Fibroblast of lung (primary cell): ENCODE results near the gene MYEF2. TPM values are rescaled to one million over a fixed set of nuclear protein-coding genes. Genes with fewer than 3 reads are reported as not detected.
A peak's percentile ranks its signal among the peaks of the same experiment; 100 is the strongest.

Source experiments
- DNase-seq, 2 donors: peaks; one replicate each; pipeline versions ENCODE4 v3.0.0 to v3.0.0-alpha.2; 2010; ENCODE audit warnings: low read depth in 2 of 2
- H2AFZ ChIP-seq: 2 replicates; pipeline ENCODE4 v1.5.1; 2012; ENCODE audit warnings: low read length, control low read depth, inconsistent platforms
- H3K27ac ChIP-seq: 2 replicates; pipeline ENCODE4 v1.5.1; 2011; ENCODE audit warnings: low read length, control low read depth; ENCODE audit not compliant: insufficient read depth
- H3K27me3 ChIP-seq: 2 replicates; pipeline ENCODE4 v1.5.1; 2011; ENCODE audit warnings: mild to moderate bottlenecking, low read length; ENCODE audit not compliant: control insufficient read depth, insufficient read depth
- H3K36me3 ChIP-seq: 2 replicates; pipeline ENCODE4 v1.5.1; 2011; ENCODE audit warnings: low read length; ENCODE audit not compliant: control insufficient read depth, insufficient read depth
- H3K4me1 ChIP-seq: 2 replicates; pipeline ENCODE4 v1.5.1; 2011; ENCODE audit warnings: low read length; ENCODE audit not compliant: control insufficient read depth, insufficient read depth; ENCODE audit errors: extremely low read depth
- H3K4me2 ChIP-seq: 2 replicates; pipeline ENCODE4 v1.5.1; 2011; ENCODE audit warnings: low read length, control low read depth; ENCODE audit not compliant: insufficient read depth; ENCODE audit errors: extremely low read depth
- H3K4me3 ChIP-seq, 4 experiments: fragments of 200-600 bp in 1 of 4; sonication (generic) in 1 of 4; replicated peaks in 1 of 4; 2 replicates each; pipeline ENCODE4 v1.5.1; 2011 to 2016; ENCODE audit warnings: low read length in 4 of 4, low read depth in 3 of 4, mild to moderate bottlenecking in 3 of 4, control low read depth in 2 of 4, inconsistent platforms in 1 of 4, mixed read lengths in 1 of 4; ENCODE audit not compliant: insufficient read depth in 1 of 4; ENCODE audit errors: control extremely low read depth in 1 of 4
- H3K79me2 ChIP-seq: 2 replicates; pipeline ENCODE4 v1.5.1; 2012; ENCODE audit warnings: mild to moderate bottlenecking, low read length, inconsistent platforms; ENCODE audit not compliant: control insufficient read depth, insufficient read depth
- H3K9ac ChIP-seq: 2 replicates; pipeline ENCODE4 v1.5.1; 2011; ENCODE audit warnings: mild to moderate bottlenecking, low read length, control low read depth; ENCODE audit not compliant: insufficient read depth
- H3K9me3 ChIP-seq: 2 replicates; pipeline ENCODE4 v1.5.1; 2012; ENCODE audit warnings: low read depth, low read length; ENCODE audit not compliant: control insufficient read depth, insufficient read depth
- H4K20me1 ChIP-seq: 2 replicates; pipeline ENCODE4 v1.5.1; 2011; ENCODE audit warnings: low read length; ENCODE audit not compliant: control insufficient read depth, insufficient read depth; ENCODE audit errors: extremely low read depth
- EZH2 ChIP-seq: IDR thresholded peaks from 2 replicates; pipeline ENCODE4 v1.5.1; 2012; ENCODE audit warnings: low read length, control low read depth, mild to moderate bottlenecking; ENCODE audit errors: missing control alignments
- polyA plus RNA-seq, 2 donors: library from polyadenylated mRNA; depleted of rRNA in 1 of 2; stranded (reverse) in 1 of 2; unstranded in 1 of 2; fragments of >200 nt; gene quantifications; 2 replicates each; pipeline ENCODE4 v1.2.1, GENCODE V29; 2011 to 2012; ENCODE audit warnings: missing spikeins in 1 of 2
- total RNA-seq: library from RNA; depleted of rRNA; stranded (reverse); fragments of >200 nt; gene quantifications from 2 replicates; pipeline ENCODE4 v1.2.1, GENCODE V29; 2014
- TF ChIP-seq, protein P1 (sequence below), 2 donors: IDR thresholded peaks in 1 of 2; conservative IDR thresholded peaks in 1 of 2; 1 replicate in 1 of 2; 2 replicates in 1 of 2; pipeline ENCODE4 v1.5.1; 2011 to 2012; ENCODE audit warnings: low read length in 2 of 2, control low read depth in 1 of 2, inconsistent platforms in 1 of 2, low read depth in 1 of 2, mild to moderate bottlenecking in 1 of 2

Gene MYEF2
- total and polyA plus RNA-seq, 2 donors (not counting 1 experiment from before 2014, with no cell fraction given) = 5.3 to 13.5 TPM

DNA sequence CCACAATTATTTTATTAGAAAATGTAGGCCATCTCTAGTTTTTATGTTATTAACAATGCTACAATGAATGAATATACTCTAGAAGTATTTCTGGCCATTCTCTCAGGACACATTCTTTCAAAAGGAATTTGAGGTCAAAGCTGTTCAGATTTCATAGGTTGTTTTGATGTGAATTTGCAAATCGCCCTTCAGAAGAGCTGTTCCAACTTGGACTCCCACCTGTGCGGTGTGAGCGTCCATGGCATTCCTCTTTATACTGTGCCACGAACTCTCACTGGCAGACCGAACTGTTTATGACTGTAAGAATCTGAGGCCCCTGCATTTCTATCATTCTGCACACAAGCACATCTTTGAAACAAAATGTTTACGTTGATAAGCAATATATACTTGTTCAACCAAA lies 75.9 kb downstream of the MYEF2 start:
- Histone ChIP-seq H3K9ac (no peak overlapping the region), H2AFZ (no peak overlapping the region), H3K4me1 (no peaks in the 10 kb centered on the region), H4K20me1 (no peaks in the 10 kb centered on the region), H3K4me2 (no peak overlapping the region), H3K79me2 (no peaks in the 10 kb centered on the region), H3K36me3 (no peaks in the 10 kb centered on the region), H3K27me3 (peaks cover 2% of the 10 kb centered on the region), H3K9me3 (no peaks in the 10 kb centered on the region), H3K4me3 (no peak overlapping the region), H3K27ac (no peak overlapping the region)
- TF ChIP-seq EZH2 = no peak
- TF ChIP-seq, protein P1, sequence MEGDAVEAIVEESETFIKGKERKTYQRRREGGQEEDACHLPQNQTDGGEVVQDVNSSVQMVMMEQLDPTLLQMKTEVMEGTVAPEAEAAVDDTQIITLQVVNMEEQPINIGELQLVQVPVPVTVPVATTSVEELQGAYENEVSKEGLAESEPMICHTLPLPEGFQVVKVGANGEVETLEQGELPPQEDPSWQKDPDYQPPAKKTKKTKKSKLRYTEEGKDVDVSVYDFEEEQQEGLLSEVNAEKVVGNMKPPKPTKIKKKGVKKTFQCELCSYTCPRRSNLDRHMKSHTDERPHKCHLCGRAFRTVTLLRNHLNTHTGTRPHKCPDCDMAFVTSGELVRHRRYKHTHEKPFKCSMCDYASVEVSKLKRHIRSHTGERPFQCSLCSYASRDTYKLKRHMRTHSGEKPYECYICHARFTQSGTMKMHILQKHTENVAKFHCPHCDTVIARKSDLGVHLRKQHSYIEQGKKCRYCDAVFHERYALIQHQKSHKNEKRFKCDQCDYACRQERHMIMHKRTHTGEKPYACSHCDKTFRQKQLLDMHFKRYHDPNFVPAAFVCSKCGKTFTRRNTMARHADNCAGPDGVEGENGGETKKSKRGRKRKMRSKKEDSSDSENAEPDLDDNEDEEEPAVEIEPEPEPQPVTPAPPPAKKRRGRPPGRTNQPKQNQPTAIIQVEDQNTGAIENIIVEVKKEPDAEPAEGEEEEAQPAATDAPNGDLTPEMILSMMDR (conservative IDR thresholded peaks at IDR 0.05 in 1 of 2, IDR thresholded peaks at IDR 0.05 in 1 of 2; ENCODE audit: low read depth in 1 of 2, low read length in 2 of 2) = no peak
- DNase-seq = peak in 1 of 2 donors; percentile 52

DNA sequence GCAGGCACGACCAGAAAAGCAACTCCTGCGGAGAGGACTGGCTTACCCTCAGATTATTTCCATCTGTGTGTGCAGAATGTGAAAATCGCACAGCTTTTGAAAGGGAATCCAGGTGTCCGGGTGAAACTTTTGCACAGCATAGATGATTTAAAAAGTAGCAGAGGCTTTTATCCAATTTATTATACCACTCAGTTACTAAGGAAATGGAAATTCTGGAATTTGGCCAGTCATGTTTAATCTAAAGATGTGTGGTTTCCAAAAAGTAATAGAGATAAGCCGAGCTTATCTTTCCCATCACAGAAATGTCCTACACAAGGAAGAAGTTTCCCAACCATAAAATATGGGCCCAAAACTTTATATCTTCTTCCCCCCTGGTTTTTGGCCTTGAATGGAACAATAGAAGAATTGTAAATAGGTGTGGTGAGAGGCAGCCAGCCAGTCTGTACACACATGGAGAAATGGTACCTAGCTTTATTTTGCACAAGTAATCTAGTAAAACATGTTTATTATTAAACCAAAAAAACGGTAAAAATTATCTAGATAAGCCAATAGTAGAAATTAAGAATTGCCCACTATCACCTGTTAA lies 76.6 kb downstream of the MYEF2 start:
- H3K4me1 ChIP-seq = peaks cover under 1% of the 10 kb centered on the region
- no peak overlapping the region for H3K4me3 ChIP-seq
- no peaks in the 10 kb centered on the region for H3K9me3 ChIP-seq
- H3K4me2 ChIP-seq = no peak overlapping the region
- H3K79me2 ChIP-seq = no peaks in the 10 kb centered on the region
- no peaks in the 10 kb centered on the region for H4K20me1 ChIP-seq
- peaks cover under 1% of the 10 kb centered on the region for H3K27me3 ChIP-seq
- no peak overlapping the region for H3K9ac ChIP-seq
- no peak for TF ChIP-seq EZH2
- TF ChIP-seq, protein P1 (conservative IDR thresholded peaks at IDR 0.05 in 1 of 2, IDR thresholded peaks at IDR 0.05 in 1 of 2; ENCODE audit: low read depth in 1 of 2, low read length in 2 of 2) = no peak
- H2AFZ ChIP-seq = no peak overlapping the region
- H3K36me3 ChIP-seq = no peaks in the 10 kb centered on the region
- no peak for DNase-seq
- no peak overlapping the region for H3K27ac ChIP-seq

DNA sequence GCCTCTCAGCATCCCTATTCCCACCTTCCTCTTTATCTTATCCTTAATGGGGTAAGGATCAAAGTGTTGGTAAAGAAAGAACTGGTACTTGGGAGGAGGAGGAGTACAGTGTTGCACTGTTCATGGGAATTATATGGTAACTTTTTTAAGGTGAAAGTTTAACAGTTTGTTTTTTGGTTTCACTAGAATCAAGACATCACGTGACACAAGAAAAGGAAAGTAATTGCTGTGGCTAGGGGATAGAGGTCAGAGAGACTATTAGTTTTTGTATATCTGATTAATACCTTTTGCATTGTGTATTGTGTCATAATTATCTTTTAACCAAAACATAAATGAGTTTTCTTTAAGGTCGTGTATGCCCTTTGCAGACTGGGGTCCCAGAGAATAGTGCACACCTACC lies 80.8 kb downstream of the MYEF2 start:
- Histone ChIP-seq H3K9ac (no peak overlapping the region), H2AFZ (no peak overlapping the region), H3K79me2 (no peaks in the 10 kb centered on the region), H3K27me3 (no peaks in the 10 kb centered on the region), H3K4me3 (no peak overlapping the region), H3K4me2 (no peak overlapping the region), H3K4me1 (peaks cover 2% of the 10 kb centered on the region), H3K27ac (no peak overlapping the region), H3K9me3 (no peaks in the 10 kb centered on the region), H3K36me3 (no peaks in the 10 kb centered on the region), H4K20me1 (no peaks in the 10 kb centered on the region)
- no peak for DNase-seq
- no peak for TF ChIP-seq EZH2
- TF ChIP-seq, protein P1 (conservative IDR thresholded peaks at IDR 0.05 in 1 of 2, IDR thresholded peaks at IDR 0.05 in 1 of 2; ENCODE audit: low read depth in 1 of 2, low read length in 2 of 2) = no peak
